ENCODE data around the gene NME4.

The NME4 gene

GRCh38 chr16:381789-382717 lies 14.9 kb upstream of the NME4 start, which contains the start of gene PGAP6:
Gene PGAP6 (minus strand): TSS chr16:381978. CDS start chr16:381821, 157 bp downstream.
- Histone ChIP-seq H3K36me3 (replicated peaks in 1 of 2; ENCODE audit: control insufficient read depth in 2 of 2, insufficient read depth in 2 of 2, low read length in 2 of 2) (peaks cover under 1 to 9% of the 10 kb centered on the region in 2 donors), H3K23ac (ENCODE audit: low read depth, low read length, poor library complexity) (peak within 1 kb of the TSS; percentile 86), H3K14ac (ENCODE audit: low read length) (peak within 1 kb of the TSS; percentile 94), H2BK15ac (ENCODE audit: low read length) (peak within 1 kb of the TSS; percentile 95), H3K9ac (ENCODE audit: low read depth, low read length, poor library complexity) (peak within 1 kb of the TSS; percentile 90), H2AK5ac (ENCODE audit: low read depth, low read length) (peak within 1 kb of the TSS; percentile 81), H3K4me3 (ENCODE audit: low read length in 2 of 2) (peak within 1 kb of the TSS; percentile 78 to 96), H3K27ac (replicated peaks; ENCODE audit: low read length) (no peak within 1 kb of the TSS), H3K18ac (ENCODE audit: low read length) (peak within 1 kb of the TSS; percentile 97), H3K79me1 (ENCODE audit: low read depth, low read length) (peaks cover 13% of the 10 kb centered on the region), H3K4me2 (ENCODE audit: insufficient read depth, low read length, poor library complexity, severe bottlenecking) (peak within 1 kb of the TSS; percentile 100), H4K8ac (ENCODE audit: low read depth, low read length) (no peak within 1 kb of the TSS), H2BK120ac (ENCODE audit: low read depth, low read length) (peak within 1 kb of the TSS; percentile 87), H3K27me3 (ENCODE audit: control insufficient read depth in 3 of 3, insufficient read depth in 3 of 3, low read depth in 1 of 3, low read length in 3 of 3) (peaks cover 0 to 19% (median 7%) of the 10 kb centered on the region in 3 experiments), H2BK5ac (ENCODE audit: low read length) (no peak within 1 kb of the TSS), H2AFZ (ENCODE audit: low read length) (peak within 1 kb of the TSS; percentile 89), H3K4me1 (ENCODE audit: control insufficient read depth in 2 of 2, insufficient read depth in 1 of 2, low read depth in 1 of 2, low read length in 2 of 2) (peaks cover 20 to 24% of the 10 kb centered on the region in 2 donors), H2BK12ac (ENCODE audit: low read length) (peak within 1 kb of the TSS; percentile 73), H3K4ac (ENCODE audit: low read length) (no peak within 1 kb of the TSS), H3K9me3 (replicated peaks in 1 of 2; ENCODE audit: control insufficient read depth in 2 of 2, insufficient read depth in 1 of 2, low read depth in 1 of 2, low read length in 2 of 2) (no peaks in the 10 kb centered on the region), H4K91ac (ENCODE audit: low read depth, low read length, poor library complexity) (no peak within 1 kb of the TSS)
- no peak for DNase-seq (ENCODE audit: low spot score)
- no CpG with 5 or more reads among the region's 123 CpGs for WGBS, 2 donors (ENCODE audit: extremely low coverage in 2 of 2, insufficient read length in 2 of 2, insufficient replicate concordance in 1 of 2)

GRCh38 chr16:383326-384051 lies 13.5 kb upstream of the NME4 start:
- peaks cover 13% of the 10 kb centered on the region for H3K79me1 ChIP-seq (ENCODE audit: low read depth, low read length)
- DNase-seq (ENCODE audit: low spot score) = no peak
- no CpG with 5 or more reads among the region's 33 CpGs for WGBS, 2 donors (ENCODE audit: extremely low coverage in 2 of 2, insufficient read length in 2 of 2, insufficient replicate concordance in 1 of 2)
- H3K4me3 ChIP-seq (ENCODE audit: low read length in 2 of 2) = peak overlapping the region in 1 of 2 donors; percentile 25
- peak overlapping the region; percentile 9 for H3K9ac ChIP-seq (ENCODE audit: low read depth, low read length, poor library complexity)
- no peak overlapping the region for H3K14ac ChIP-seq (ENCODE audit: low read length)
- no peak overlapping the region for H2BK5ac ChIP-seq (ENCODE audit: low read length)
- peak overlapping the region; percentile 72 for H2AFZ ChIP-seq (ENCODE audit: low read length)
- H2BK12ac ChIP-seq (ENCODE audit: low read length) = no peak overlapping the region
- H2BK120ac ChIP-seq (ENCODE audit: low read depth, low read length) = no peak overlapping the region
- no peak overlapping the region for H3K18ac ChIP-seq (ENCODE audit: low read length)
- H4K91ac ChIP-seq (ENCODE audit: low read depth, low read length, poor library complexity) = no peak overlapping the region
- no peaks in the 10 kb centered on the region for H3K9me3 ChIP-seq (replicated peaks in 1 of 2; ENCODE audit: control insufficient read depth in 2 of 2, insufficient read depth in 1 of 2, low read depth in 1 of 2, low read length in 2 of 2)
- H3K4ac ChIP-seq (ENCODE audit: low read length) = no peak overlapping the region
- no peaks in the 10 kb centered on the region for H3K36me3 ChIP-seq (replicated peaks in 1 of 2; ENCODE audit: control insufficient read depth in 2 of 2, insufficient read depth in 2 of 2, low read length in 2 of 2)
- peak overlapping the region; percentile 39 for H3K4me2 ChIP-seq (ENCODE audit: insufficient read depth, low read length, poor library complexity, severe bottlenecking)
- peak overlapping the region; percentile 90 for H2AK5ac ChIP-seq (ENCODE audit: low read depth, low read length)
- no peak overlapping the region for H4K8ac ChIP-seq (ENCODE audit: low read depth, low read length)
- H3K23ac ChIP-seq (ENCODE audit: low read depth, low read length, poor library complexity) = no peak overlapping the region
- peaks cover 20 to 30% of the 10 kb centered on the region in 2 donors for H3K4me1 ChIP-seq (ENCODE audit: control insufficient read depth in 2 of 2, insufficient read depth in 1 of 2, low read depth in 1 of 2, low read length in 2 of 2)
- H3K27me3 ChIP-seq (ENCODE audit: control insufficient read depth in 3 of 3, insufficient read depth in 3 of 3, low read depth in 1 of 3, low read length in 3 of 3) = peaks cover 0 to 19% (median 7%) of the 10 kb centered on the region in 3 experiments
- no peak overlapping the region for H2BK15ac ChIP-seq (ENCODE audit: low read length)
- H3K27ac ChIP-seq (replicated peaks; ENCODE audit: low read length) = no peak overlapping the region

- peaks cover 1% of the 10 kb centered on the region for H3K79me1 ChIP-seq (ENCODE audit: low read depth, low read length)
- peaks cover 0 to 19% (median 7%) of the 10 kb centered on the region in 3 experiments for H3K27me3 ChIP-seq (ENCODE audit: control insufficient read depth in 3 of 3, insufficient read depth in 3 of 3, low read depth in 1 of 3, low read length in 3 of 3)
- H2BK120ac ChIP-seq (ENCODE audit: low read depth, low read length) = no peak overlapping the region
- no peak overlapping the region for H4K91ac ChIP-seq (ENCODE audit: low read depth, low read length, poor library complexity)
- no peak for DNase-seq (ENCODE audit: low spot score)
- WGBS, 2 donors (ENCODE audit: extremely low coverage in 2 of 2, insufficient read length in 2 of 2, insufficient replicate concordance in 1 of 2) = no CpG with 5 or more reads among the region's 19 CpGs
- no peak overlapping the region for H3K18ac ChIP-seq (ENCODE audit: low read length)
- H3K36me3 ChIP-seq (replicated peaks in 1 of 2; ENCODE audit: control insufficient read depth in 2 of 2, insufficient read depth in 2 of 2, low read length in 2 of 2) = no peaks in the 10 kb centered on the region
- no peak overlapping the region for H2AK5ac ChIP-seq (ENCODE audit: low read depth, low read length)
- H3K14ac ChIP-seq (ENCODE audit: low read length) = no peak overlapping the region
- no peak overlapping the region for H3K4ac ChIP-seq (ENCODE audit: low read length)
- peaks cover 13 to 30% of the 10 kb centered on the region in 2 donors for H3K4me1 ChIP-seq (ENCODE audit: control insufficient read depth in 2 of 2, insufficient read depth in 1 of 2, low read depth in 1 of 2, low read length in 2 of 2)
- no peak overlapping the region for H3K4me2 ChIP-seq (ENCODE audit: insufficient read depth, low read length, poor library complexity, severe bottlenecking)
- peak overlapping the region; percentile 35 for H2AFZ ChIP-seq (ENCODE audit: low read length)
- H3K9me3 ChIP-seq (replicated peaks in 1 of 2; ENCODE audit: control insufficient read depth in 2 of 2, insufficient read depth in 1 of 2, low read depth in 1 of 2, low read length in 2 of 2) = no peaks in the 10 kb centered on the region
- H3K23ac ChIP-seq (ENCODE audit: low read depth, low read length, poor library complexity) = no peak overlapping the region
- H3K4me3 ChIP-seq (ENCODE audit: low read length in 2 of 2) = no peak overlapping the region
- H3K9ac ChIP-seq (ENCODE audit: low read depth, low read length, poor library complexity) = no peak overlapping the region
- no peak overlapping the region for H3K27ac ChIP-seq (replicated peaks; ENCODE audit: low read length)
- no peak overlapping the region for H4K8ac ChIP-seq (ENCODE audit: low read depth, low read length)
- no peak overlapping the region for H2BK12ac ChIP-seq (ENCODE audit: low read length)
- no peak overlapping the region for H2BK5ac ChIP-seq (ENCODE audit: low read length)
- H2BK15ac ChIP-seq (ENCODE audit: low read length) = no peak overlapping the region
Observed at GRCh38 chr16:386641-387156, 10.3 kb upstream of the NME4 start.

All from neuronal stem cell (in vitro differentiated cells).